HCT116 (cell line): ENCODE measurements around the gene GALK1. TPM values are rescaled to one million over a fixed set of nuclear protein-coding genes. Genes with fewer than 3 reads are reported as not detected.

Experiments used
- ATAC-seq: fragments of 200-7000 bp; cut with Tn5 transposase; 2 replicates; pipeline ENCODE4 v1.9.1; 2020; ENCODE audit warnings: mild to moderate bottlenecking, moderate library complexity
- BruUV-seq: library from RNA; stranded (reverse); fragments of 400-500 nt; replicated peaks from 2 replicates; lab custom pipeline; 2021; lab: Mats Ljungman, UMichigan
- CTCF ChIA-PET: fragments of 300-600 bp; sonication (Branson Sonifier 250); formaldehyde crosslinking; loops from one replicate; lab custom pipeline; 2021; ENCODE audit warnings: antibody characterized with exemption; lab: Charles Lee
- POLR2A ChIA-PET: fragments of 300-600, 350-600 bp; sonication (Branson Sonifier 250); formaldehyde crosslinking; loops from one replicate; lab custom pipeline; 2021; ENCODE audit warnings: antibody characterized with exemption; lab: Charles Lee
- RAD21 ChIA-PET, 2 experiments: fragments of 300-600 bp; sonication (Branson Sonifier 250); formaldehyde crosslinking; loops; one replicate each; lab custom pipeline; 2023; ENCODE audit warnings: low total read pairs in 2 of 2; ENCODE audit not compliant: uncharacterized antibody in 2 of 2, unreplicated experiment in 2 of 2, low non-redundant PET in 1 of 2; lab: Charles Lee
- DNase-seq: peaks from one replicate; pipeline ENCODE4 v3.0.0-alpha.2; 2010; ENCODE audit warnings: low read depth, low spot score
- H2AFZ ChIP-seq: fragments of 200-600 bp; shearing (Covaris generic), sonication (generic); 2 replicates; pipeline ENCODE4 v1.6.1; 2017; ENCODE audit warnings: low read depth, mixed run types, mixed read lengths, antibody characterized with exemption, low read length; ENCODE audit not compliant: poor library complexity, severe bottlenecking
- H3K27ac ChIP-seq: 2 replicates; pipeline ENCODE4 v1.5.1; 2012; ENCODE audit warnings: low read depth, low read length
- H3K27me3 ChIP-seq: fragments of 200-600 bp; sonication (generic); 2 replicates; pipeline ENCODE4 v1.6.1; 2016; ENCODE audit warnings: mixed run types, low read length, mixed read lengths; ENCODE audit not compliant: insufficient read depth
- H3K36me3 ChIP-seq, 2 experiments: fragments of 200-500 bp in 1 of 2; fragments of 200-600 bp in 1 of 2; sonication (Bioruptor generic) in 1 of 2; sonication (generic) in 1 of 2; 2 replicates each; pipeline versions ENCODE4 v1.5.1 to v1.6.1; 2014 to 2016; ENCODE audit warnings: low read length in 2 of 2, inconsistent platforms in 1 of 2, mixed read lengths in 1 of 2, mixed run types in 1 of 2; ENCODE audit not compliant: insufficient read depth in 2 of 2, control insufficient read depth in 1 of 2
- H3K4me1 ChIP-seq, 2 experiments: fragments of 200-600 bp in 1 of 2; sonication (generic) in 1 of 2; 2 replicates each; pipeline versions ENCODE4 v1.5.1 to v1.6.1; 2012 to 2017; ENCODE audit warnings: low read length in 2 of 2, inconsistent platforms in 1 of 2, mild to moderate bottlenecking in 1 of 2, mixed read lengths in 1 of 2, mixed run types in 1 of 2, moderate library complexity in 1 of 2; ENCODE audit not compliant: insufficient read depth in 2 of 2, control insufficient read depth in 1 of 2
- H3K4me2 ChIP-seq: fragments of 200-600 bp; sonication (generic); 2 replicates; pipeline ENCODE4 v1.6.1; 2017; ENCODE audit warnings: mixed run types, low read length, mixed read lengths
- H3K4me3 ChIP-seq, 2 experiments: fragments of 200-600 bp in 1 of 2; sonication (generic) in 1 of 2; replicated peaks in 1 of 2; 2 replicates each; pipeline ENCODE4 v1.5.1; 2011 to 2016; ENCODE audit warnings: low read length in 2 of 2, control low read depth in 1 of 2, low read depth in 1 of 2, mild to moderate bottlenecking in 1 of 2, mixed read lengths in 1 of 2, mixed run types in 1 of 2
- H3K79me2 ChIP-seq: fragments of 200-600 bp; sonication (generic); 2 replicates; pipeline ENCODE4 v1.6.1; 2017; ENCODE audit warnings: mild to moderate bottlenecking, mixed run types, low read length, moderate library complexity, mixed read lengths; ENCODE audit not compliant: insufficient read depth
- H3K9ac ChIP-seq: fragments of 200-600 bp; sonication (generic); 2 replicates; pipeline ENCODE4 v1.6.1; 2016; ENCODE audit warnings: low read length, mixed read lengths
- H3K9me2 ChIP-seq: fragments of 200-600 bp; sonication (generic), shearing (Covaris generic); 2 replicates; pipeline ENCODE4 v1.6.1; 2017; ENCODE audit warnings: mixed run types, mild to moderate bottlenecking, moderate library complexity; ENCODE audit not compliant: insufficient read depth
- H3K9me3 ChIP-seq, 2 experiments: fragments of 200-500 bp in 1 of 2; fragments of 200-600 bp in 1 of 2; sonication (Bioruptor generic) in 1 of 2; sonication (generic) in 1 of 2; 2 replicates each; pipeline ENCODE4 v1.6.1; 2014 to 2017; ENCODE audit warnings: low read length in 2 of 2, mixed read lengths in 2 of 2, inconsistent platforms in 1 of 2, low read depth in 1 of 2, mild to moderate bottlenecking in 1 of 2, mixed run types in 1 of 2, moderate library complexity in 1 of 2; ENCODE audit not compliant: control insufficient read depth in 1 of 2, insufficient read depth in 1 of 2
- H4K20me1 ChIP-seq: fragments of 200-600 bp; sonication (generic), shearing (Covaris generic); 2 replicates; pipeline ENCODE4 v1.6.1; 2017; ENCODE audit warnings: mixed run types, mild to moderate bottlenecking, moderate library complexity; ENCODE audit not compliant: insufficient read depth
- ATF3 ChIP-seq: IDR thresholded peaks from 2 replicates; pipeline ENCODE4 v1.6.1; 2012
- EGR1 ChIP-seq: IDR thresholded peaks from 2 replicates; pipeline ENCODE4 v1.6.1; 2012; ENCODE audit warnings: low read depth
- EZH2 ChIP-seq: fragments of 200-600 bp; sonication (generic); IDR thresholded peaks from 2 replicates; pipeline ENCODE4 v1.6.1; 2017; ENCODE audit warnings: antibody characterized with exemption, mixed run types
- FOSL1 ChIP-seq: IDR thresholded peaks from 2 replicates; pipeline ENCODE4 v1.6.1; 2012; ENCODE audit warnings: low read depth
- JUND ChIP-seq: IDR thresholded peaks from 2 replicates; pipeline ENCODE4 v1.6.1; 2012
- POLR2A ChIP-seq: IDR thresholded peaks from 2 replicates; pipeline ENCODE4 v1.7.0; 2011; ENCODE audit warnings: borderline replicate concordance; ENCODE audit not compliant: insufficient read depth, insufficient read length; ENCODE audit errors: extremely low read depth
- POLR2AphosphoS5 ChIP-seq: IDR thresholded peaks from 2 replicates; pipeline ENCODE4 v1.6.1; 2011; ENCODE audit warnings: mild to moderate bottlenecking, low read depth, low read length, moderate library complexity
- SIN3A ChIP-seq: IDR thresholded peaks from 2 replicates; pipeline ENCODE4 v1.6.1; 2012; ENCODE audit warnings: low read depth
- SP1 ChIP-seq: IDR thresholded peaks from 2 replicates; pipeline ENCODE4 v1.6.1; 2012; ENCODE audit warnings: low read depth
- SRF ChIP-seq: IDR thresholded peaks from 2 replicates; pipeline ENCODE4 v1.6.1; 2012; ENCODE audit warnings: low read depth
- TCF7L2 ChIP-seq: IDR thresholded peaks from 2 replicates; pipeline ENCODE4 v1.7.0; 2011; ENCODE audit warnings: borderline replicate concordance, inconsistent platforms; ENCODE audit not compliant: insufficient read depth, insufficient read length; ENCODE audit errors: extremely low read depth
- YY1 ChIP-seq: IDR thresholded peaks from 2 replicates; pipeline ENCODE4 v1.6.1; 2011; ENCODE audit warnings: low read length, low read depth, moderate library complexity, mild to moderate bottlenecking; ENCODE audit not compliant: insufficient replicate concordance; ENCODE audit errors: extremely low read depth
- ZFX ChIP-seq: fragments of 450-650 bp; IDR thresholded peaks from 2 replicates; pipeline ENCODE4 v1.6.1; 2017
- ZNF274 ChIP-seq: fragments of 200-500 bp; sonication (Bioruptor generic); IDR thresholded peaks from 2 replicates; pipeline ENCODE4 v1.6.1; 2014; ENCODE audit warnings: mild to moderate bottlenecking, low read depth, low read length, inconsistent platforms
- intact Hi-C: fragments of 100-400 bp; cut with micrococcal nuclease; formaldehyde crosslinking; loops from 2 replicates; pipeline ENCODE4 v1.10.0; 2022
- total RNA-seq: library from RNA; stranded (reverse); gene quantifications from one replicate; pipeline ENCODE4 v1.2.1, GENCODE V29; 2021; ENCODE audit not compliant: unreplicated experiment
- TF ChIP-seq, protein P1 (sequence below): IDR thresholded peaks from 2 replicates; pipeline ENCODE4 v1.6.1; 2012
- TF ChIP-seq, protein P2 (sequence below): IDR thresholded peaks from 2 replicates; pipeline ENCODE4 v1.6.1; 2011; ENCODE audit warnings: mild to moderate bottlenecking, low read length, moderate library complexity; ENCODE audit not compliant: insufficient replicate concordance; ENCODE audit errors: extremely low read depth

Gene GALK1
- total RNA-seq, 1 experiment from 2014 or later: 57.8 TPM

DNA sequence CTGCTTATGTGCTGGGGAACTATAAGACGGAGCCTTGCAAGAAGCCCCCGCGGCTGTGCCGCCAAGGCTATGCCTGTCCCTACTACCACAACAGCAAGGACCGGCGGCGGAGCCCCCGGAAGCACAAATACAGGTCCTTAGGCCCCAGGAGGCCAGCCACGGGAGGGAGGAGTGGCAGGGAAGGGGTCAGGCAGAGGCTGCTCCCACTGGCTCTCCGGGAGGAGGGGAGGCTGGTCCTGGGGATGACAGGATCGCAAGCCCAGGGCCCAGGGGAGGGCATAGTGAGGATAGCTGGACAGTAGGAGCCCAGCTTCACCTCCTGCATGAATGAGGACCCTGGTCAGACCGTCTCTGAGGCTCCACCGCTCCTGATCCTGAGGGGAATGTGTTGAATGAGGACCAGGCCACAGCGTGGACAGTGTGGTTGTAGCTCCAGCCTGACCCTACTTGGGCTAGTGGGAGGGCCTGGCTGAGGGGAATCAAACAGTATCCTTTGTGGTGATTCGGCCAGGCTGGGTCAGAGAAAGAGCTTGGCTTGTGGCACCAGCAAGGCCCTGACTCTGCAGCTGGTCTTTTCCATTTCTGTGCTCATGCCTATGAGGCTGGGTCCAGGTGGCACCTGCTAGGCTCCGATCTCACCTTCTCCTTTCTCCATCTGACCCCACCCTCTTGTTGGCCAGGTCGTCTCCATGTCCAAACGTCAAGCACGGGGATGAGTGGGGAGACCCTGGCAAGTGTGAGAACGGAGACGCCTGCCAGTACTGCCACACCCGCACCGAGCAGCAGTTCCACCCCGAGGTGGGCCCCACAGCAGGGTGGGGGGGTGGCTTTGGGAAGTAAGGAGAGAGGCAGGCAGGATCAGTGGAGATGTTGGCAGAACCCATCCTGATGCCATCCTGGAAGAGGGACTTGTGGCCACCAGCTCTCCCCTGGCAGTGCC, 48.4 kb upstream of the GALK1 start:
- Histone ChIP-seq H3K9me3 (no peaks in the 10 kb centered on the region), H3K4me1 (peaks cover 0 to 5% of the 10 kb centered on the region in 2 experiments; a peak in 1 of 4 replicates), H3K27me3 (no peaks in the 10 kb centered on the region), H3K9ac (no peak overlapping the region), H2AFZ (no peak overlapping the region), H3K27ac (no peak overlapping the region), H3K9me2 (no peaks in the 10 kb centered on the region), H4K20me1 (no peaks in the 10 kb centered on the region), H3K4me3 (no peak overlapping the region), H3K36me3 (peaks cover 19 to 32% of the 10 kb centered on the region in 2 experiments; a peak in 3 of 4 replicates), H3K4me2 (no peak overlapping the region), H3K79me2 (no peaks in the 10 kb centered on the region)
- RAD21 ChIA-PET: no interaction called here
- DNase-seq (no peak), ATAC-seq (no peak)
- BruUV-seq: no TSS peak
- POLR2A ChIA-PET: interaction anchor here (0.6 to 1.4 kb wide), 2 partner anchors 33 kb away, joined by 3 read pairs; a partner anchor contains a TSS
- CTCF ChIA-PET: no interaction called here
- no peak for TF ChIP-seq SP1
- no peak for TF ChIP-seq ATF3
- TF ChIP-seq EGR1: no peak
- TF ChIP-seq YY1: no peak
- TF ChIP-seq SRF: no peak
- TF ChIP-seq, protein P1, sequence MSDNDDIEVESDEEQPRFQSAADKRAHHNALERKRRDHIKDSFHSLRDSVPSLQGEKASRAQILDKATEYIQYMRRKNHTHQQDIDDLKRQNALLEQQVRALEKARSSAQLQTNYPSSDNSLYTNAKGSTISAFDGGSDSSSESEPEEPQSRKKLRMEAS: no peak
- no peak for TF ChIP-seq POLR2A
- TF ChIP-seq JUND: no peak
- no peak for TF ChIP-seq SIN3A
- TF ChIP-seq ZFX: no peak
- no peak for TF ChIP-seq ZNF274
- TF ChIP-seq, protein P2, sequence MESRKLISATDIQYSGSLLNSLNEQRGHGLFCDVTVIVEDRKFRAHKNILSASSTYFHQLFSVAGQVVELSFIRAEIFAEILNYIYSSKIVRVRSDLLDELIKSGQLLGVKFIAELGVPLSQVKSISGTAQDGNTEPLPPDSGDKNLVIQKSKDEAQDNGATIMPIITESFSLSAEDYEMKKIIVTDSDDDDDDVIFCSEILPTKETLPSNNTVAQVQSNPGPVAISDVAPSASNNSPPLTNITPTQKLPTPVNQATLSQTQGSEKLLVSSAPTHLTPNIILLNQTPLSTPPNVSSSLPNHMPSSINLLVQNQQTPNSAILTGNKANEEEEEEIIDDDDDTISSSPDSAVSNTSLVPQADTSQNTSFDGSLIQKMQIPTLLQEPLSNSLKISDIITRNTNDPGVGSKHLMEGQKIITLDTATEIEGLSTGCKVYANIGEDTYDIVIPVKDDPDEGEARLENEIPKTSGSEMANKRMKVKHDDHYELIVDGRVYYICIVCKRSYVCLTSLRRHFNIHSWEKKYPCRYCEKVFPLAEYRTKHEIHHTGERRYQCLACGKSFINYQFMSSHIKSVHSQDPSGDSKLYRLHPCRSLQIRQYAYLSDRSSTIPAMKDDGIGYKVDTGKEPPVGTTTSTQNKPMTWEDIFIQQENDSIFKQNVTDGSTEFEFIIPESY: no peak
- TF ChIP-seq EZH2: no peak
- TF ChIP-seq POLR2AphosphoS5: no peak
- TF ChIP-seq FOSL1: no peak
- TF ChIP-seq TCF7L2: no peak
- intact Hi-C loops: no loop called here
